PC-9 (cell line): ENCODE measurements around the gene ABRACL.

Experiments used
- EZH2 ChIP-seq: fragments of 200-600 bp; sonication (generic); IDR thresholded peaks from 2 replicates; pipeline ENCODE4 v1.8.0; 2017; ENCODE audit warnings: antibody characterized with exemption, low read depth
- TF ChIP-seq, protein P1 (sequence below): fragments of 200-600 bp; sonication (generic); conservative IDR thresholded peaks from 2 replicates; pipeline ENCODE4 v1.6.1; 2017; ENCODE audit warnings: mixed run types, antibody characterized with exemption, mild to moderate bottlenecking, moderate library complexity

DNA sequence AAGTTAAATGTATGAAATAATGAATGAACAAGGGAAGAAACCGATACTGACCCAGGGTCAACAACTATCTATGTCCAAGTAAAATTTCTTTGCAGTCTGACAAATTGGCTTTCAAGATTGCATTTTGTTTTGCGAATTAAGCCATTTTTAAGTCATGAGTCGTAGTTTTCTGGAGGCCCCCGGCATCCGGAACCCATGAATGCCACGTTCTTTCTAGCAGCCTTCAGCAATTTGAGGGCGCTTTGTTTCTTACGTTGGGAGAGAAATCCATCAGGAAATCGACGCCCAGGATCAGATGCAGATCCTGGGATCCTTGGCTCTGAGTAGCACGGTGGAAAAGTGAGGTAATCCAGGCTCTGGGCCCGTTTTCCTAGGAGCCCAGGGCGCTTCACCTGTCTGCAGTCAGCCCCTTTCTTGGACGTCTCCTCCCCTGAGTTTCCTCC, 309 bp upstream of the ABRACL start:
- TF ChIP-seq, protein P1, sequence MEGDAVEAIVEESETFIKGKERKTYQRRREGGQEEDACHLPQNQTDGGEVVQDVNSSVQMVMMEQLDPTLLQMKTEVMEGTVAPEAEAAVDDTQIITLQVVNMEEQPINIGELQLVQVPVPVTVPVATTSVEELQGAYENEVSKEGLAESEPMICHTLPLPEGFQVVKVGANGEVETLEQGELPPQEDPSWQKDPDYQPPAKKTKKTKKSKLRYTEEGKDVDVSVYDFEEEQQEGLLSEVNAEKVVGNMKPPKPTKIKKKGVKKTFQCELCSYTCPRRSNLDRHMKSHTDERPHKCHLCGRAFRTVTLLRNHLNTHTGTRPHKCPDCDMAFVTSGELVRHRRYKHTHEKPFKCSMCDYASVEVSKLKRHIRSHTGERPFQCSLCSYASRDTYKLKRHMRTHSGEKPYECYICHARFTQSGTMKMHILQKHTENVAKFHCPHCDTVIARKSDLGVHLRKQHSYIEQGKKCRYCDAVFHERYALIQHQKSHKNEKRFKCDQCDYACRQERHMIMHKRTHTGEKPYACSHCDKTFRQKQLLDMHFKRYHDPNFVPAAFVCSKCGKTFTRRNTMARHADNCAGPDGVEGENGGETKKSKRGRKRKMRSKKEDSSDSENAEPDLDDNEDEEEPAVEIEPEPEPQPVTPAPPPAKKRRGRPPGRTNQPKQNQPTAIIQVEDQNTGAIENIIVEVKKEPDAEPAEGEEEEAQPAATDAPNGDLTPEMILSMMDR: no peak
- TF ChIP-seq EZH2: no peak
